HEK293 (cell line): Measurements from ENCODE around the gene TTC16.
A peak's percentile ranks its signal among the peaks of the same experiment; 100 is the strongest.

ENCODE experiments used
- CTCF ChIA-PET: fragments of 350-600 bp; formaldehyde crosslinking; extraction: SDS; loops from one replicate; lab custom pipeline; 2021; ENCODE audit warnings: antibody characterized with exemption; lab: Yijun Ruan, JAX
- POLR2A ChIA-PET: fragments of 300-600 bp; formaldehyde crosslinking; extraction: SDS; loops from one replicate; lab custom pipeline; 2020; ENCODE audit warnings: antibody characterized with exemption, inconsistent platforms; lab: Yijun Ruan, JAX
- H3K27ac ChIP-seq: fragments of 200-500 bp; sonication (Bioruptor generic); 2 replicates; pipeline ENCODE4 v1.5.1; 2014; ENCODE audit warnings: low read depth, low read length, control low read depth, inconsistent platforms; ENCODE audit errors: extremely low read depth
- H3K36me3 ChIP-seq, 2 experiments: fragments of 200-500 bp in 1 of 2; sonication (Bioruptor generic) in 1 of 2; 1 replicate in 1 of 2; 2 replicates in 1 of 2; pipeline ENCODE4 v1.5.1; 2014 to 2017; ENCODE audit warnings: inconsistent platforms in 2 of 2, low read length in 2 of 2; ENCODE audit not compliant: control insufficient read depth in 2 of 2, insufficient read depth in 1 of 2
- H3K4me1 ChIP-seq: fragments of 200-500 bp; sonication (Bioruptor generic); 2 replicates; pipeline ENCODE4 v1.5.1; 2014; ENCODE audit warnings: mild to moderate bottlenecking, low read length, inconsistent platforms; ENCODE audit not compliant: control insufficient read depth, insufficient read depth
- H3K4me3 ChIP-seq: 2 replicates; pipeline ENCODE4 v1.5.1; 2011; ENCODE audit warnings: low read depth, mild to moderate bottlenecking, control low read depth, low read length, moderate library complexity
- H3K9me3 ChIP-seq: fragments of 200-500 bp; sonication (Bioruptor generic); 2 replicates; pipeline ENCODE4 v1.5.1; 2014; ENCODE audit warnings: low read depth, low read length, inconsistent platforms; ENCODE audit not compliant: control insufficient read depth, insufficient read depth
- BCL11A ChIP-seq: fragments of 450-650 bp; formaldehyde crosslinking; IDR thresholded peaks from 2 replicates; pipeline ENCODE4 v1.5.1; 2016; ENCODE audit warnings: low read depth, missing biosample characterization, missing genetic modification characterization
- GLI4 ChIP-seq: fragments of 450-650 bp; formaldehyde crosslinking; IDR thresholded peaks from 2 replicates; pipeline ENCODE4 v1.5.1; 2016; ENCODE audit warnings: missing biosample characterization, missing genetic modification characterization
- INSM2 ChIP-seq: fragments of 450-650 bp; formaldehyde crosslinking; IDR thresholded peaks from 2 replicates; pipeline ENCODE4 v1.5.1; 2016; ENCODE audit warnings: missing biosample characterization, missing genetic modification characterization
- KLF16 ChIP-seq: fragments of 450-650 bp; formaldehyde crosslinking; IDR thresholded peaks from 2 replicates; pipeline ENCODE4 v1.5.1; 2017; ENCODE audit warnings: missing biosample characterization, missing genetic modification characterization
- KLF9 ChIP-seq: fragments of 450-650 bp; formaldehyde crosslinking; IDR thresholded peaks from 2 replicates; pipeline ENCODE4 v1.5.1; 2016; ENCODE audit warnings: missing biosample characterization, missing genetic modification characterization, low read depth
- WT1 ChIP-seq: fragments of 450-650 bp; formaldehyde crosslinking; IDR thresholded peaks from 2 replicates; pipeline ENCODE4 v1.5.1; 2016; ENCODE audit warnings: missing biosample characterization, missing genetic modification characterization
- ZFP69B ChIP-seq: fragments of 450-650 bp; formaldehyde crosslinking; IDR thresholded peaks from 2 replicates; pipeline ENCODE4 v1.5.1; 2016; ENCODE audit warnings: missing biosample characterization, missing genetic modification characterization
- ZIC2 ChIP-seq: fragments of 450-650 bp; formaldehyde crosslinking; IDR thresholded peaks from 2 replicates; pipeline ENCODE4 v1.5.1; 2016; ENCODE audit warnings: missing biosample characterization, missing genetic modification characterization
- ZNF174 ChIP-seq: fragments of 450-650 bp; formaldehyde crosslinking; IDR thresholded peaks from 2 replicates; pipeline ENCODE4 v1.5.0; 2017; ENCODE audit warnings: missing biosample characterization, mild to moderate bottlenecking, missing genetic modification characterization
- ZNF324 ChIP-seq: fragments of 450-650 bp; formaldehyde crosslinking; IDR thresholded peaks from 2 replicates; pipeline ENCODE4 v1.5.1; 2016; ENCODE audit warnings: missing biosample characterization, missing genetic modification characterization
- ZNF335 ChIP-seq: fragments of 450-650 bp; formaldehyde crosslinking; conservative IDR thresholded peaks from 2 replicates; pipeline ENCODE4 v1.5.1; 2016; ENCODE audit warnings: missing biosample characterization, missing genetic modification characterization
- ZNF362 ChIP-seq: fragments of 450-650 bp; formaldehyde crosslinking; IDR thresholded peaks from 2 replicates; pipeline ENCODE4 v1.5.1; 2016; ENCODE audit warnings: missing biosample characterization, missing genetic modification characterization
- ZNF37A ChIP-seq: fragments of 450-650 bp; IDR thresholded peaks from 2 replicates; pipeline ENCODE4 v1.5.1; 2018; ENCODE audit warnings: missing biosample characterization, missing genetic modification characterization
- ZNF398 ChIP-seq: fragments of 450-650 bp; formaldehyde crosslinking; IDR thresholded peaks from 2 replicates; pipeline ENCODE4 v1.5.1; 2017; ENCODE audit warnings: missing biosample characterization, missing genetic modification characterization
- ZNF624 ChIP-seq: fragments of 450-650 bp; formaldehyde crosslinking; IDR thresholded peaks from 2 replicates; pipeline ENCODE4 v1.5.1; 2017; ENCODE audit warnings: missing biosample characterization, missing genetic modification characterization
- ZNF629 ChIP-seq: fragments of 450-650 bp; formaldehyde crosslinking; IDR thresholded peaks from 2 replicates; pipeline ENCODE4 v1.5.1; 2017; ENCODE audit warnings: missing biosample characterization, missing genetic modification characterization
- ZNF639 ChIP-seq: fragments of 450-650 bp; formaldehyde crosslinking; IDR thresholded peaks from 2 replicates; pipeline ENCODE4 v1.5.1; 2016; ENCODE audit warnings: missing biosample characterization, missing genetic modification characterization
- ZSCAN30 ChIP-seq: fragments of 450-650 bp; IDR thresholded peaks from 2 replicates; pipeline ENCODE4 v1.5.1; 2018; ENCODE audit warnings: missing biosample characterization, mild to moderate bottlenecking, missing genetic modification characterization, moderate library complexity
- ZSCAN4 ChIP-seq: fragments of 450-650 bp; formaldehyde crosslinking; IDR thresholded peaks from 2 replicates; pipeline ENCODE4 v1.5.1; 2017; ENCODE audit warnings: missing biosample characterization, missing genetic modification characterization
- ZXDB ChIP-seq: fragments of 450-650 bp; formaldehyde crosslinking; IDR thresholded peaks from 2 replicates; pipeline ENCODE4 v1.5.1; 2016; ENCODE audit warnings: missing biosample characterization, missing genetic modification characterization
- TF ChIP-seq, protein P1 (sequence below): fragments of 450-650 bp; formaldehyde crosslinking; IDR thresholded peaks from 2 replicates; pipeline ENCODE4 v1.5.1; 2016; ENCODE audit warnings: missing biosample characterization, missing genetic modification characterization, low read depth
- TF ChIP-seq, protein P2 (sequence below): fragments of 450-650 bp; formaldehyde crosslinking; IDR thresholded peaks from 2 replicates; pipeline ENCODE4 v1.5.1; 2016; ENCODE audit warnings: missing biosample characterization, missing genetic modification characterization
- TF ChIP-seq, protein P3 (sequence below): fragments of 450-650 bp; formaldehyde crosslinking; IDR thresholded peaks from 2 replicates; pipeline ENCODE4 v1.5.1; 2016; ENCODE audit warnings: missing biosample characterization, missing genetic modification characterization

Gene TTC16

DNA sequence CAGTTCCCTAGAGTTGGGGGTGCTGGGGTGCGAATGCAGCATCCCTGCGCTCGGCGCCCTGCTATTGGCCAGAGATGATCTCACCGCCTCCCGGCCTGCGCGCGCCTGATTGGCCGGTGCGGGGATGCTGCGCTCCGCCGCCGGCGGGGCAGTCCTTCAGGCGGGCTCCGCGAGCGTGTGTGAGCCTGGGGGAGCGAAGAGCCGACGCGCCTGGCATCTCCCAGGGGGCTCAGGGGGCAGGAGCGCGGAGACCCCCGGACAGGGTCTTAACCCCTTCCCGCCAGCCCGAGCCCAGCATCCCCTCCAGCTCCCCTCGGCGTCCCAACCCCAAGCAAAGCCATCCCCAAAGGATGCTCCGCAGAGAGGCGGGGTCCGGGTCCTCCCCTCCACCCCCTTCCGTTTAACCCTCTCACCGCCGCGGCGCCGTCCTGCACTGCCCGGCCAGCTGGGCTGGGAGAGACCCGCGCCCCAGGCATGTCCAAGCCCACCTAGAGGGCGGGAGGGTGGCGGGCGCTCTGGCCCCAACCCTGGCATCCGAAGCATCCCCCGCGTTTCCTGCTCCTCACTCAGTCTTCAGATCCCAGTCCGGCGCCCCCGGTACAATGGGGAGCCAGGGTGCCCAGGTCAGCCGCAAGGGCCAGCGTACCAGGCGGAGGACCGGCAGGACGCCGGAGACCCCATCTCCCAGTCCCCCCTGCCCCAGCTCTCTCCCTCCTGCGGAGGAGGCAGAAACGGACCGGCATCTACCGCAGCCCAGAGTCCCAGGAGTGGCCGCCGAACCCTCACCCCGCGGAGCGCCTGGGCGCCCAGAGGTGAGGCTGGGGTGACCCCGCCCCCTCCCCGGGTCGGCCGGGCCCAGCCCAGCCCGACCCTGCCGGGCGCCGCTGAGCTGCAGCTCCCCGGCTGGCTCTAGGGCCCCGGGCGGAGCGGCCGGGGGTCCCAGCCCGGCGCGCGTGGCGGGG is 38.5 kb downstream of the TTC16 start:
- ChIA-PET CTCF (interaction anchor here (0.6 to 2.0 kb wide), 2 partner anchors 20 to 188 kb away, joined by 4 to 8 read pairs; partner anchors contain the start of gene TOR2A), POLR2A (interaction anchor here (1.1 kb wide), 1 partner anchor 17 kb away, joined by 5 read pairs; no protein-coding TSS in a partner anchor)
- Histone ChIP-seq H3K36me3 (no peaks in the 10 kb centered on the region), H3K4me1 (0 out of 2 replicates have a peak, but pooled peaks cover 2% of the 10 kb centered on the region), H3K27ac (no peak overlapping the region; the same call in 1 of the 2 replicates), H3K4me3 (peak overlapping the region; percentile 30), H3K9me3 (no peaks in the 10 kb centered on the region)
- TF ChIP-seq KLF9 (tag by site-specific recombination) (peak; percentile 79), ZNF639 (tag by site-specific recombination) (no peak), ZNF174 (tag by site-specific recombination) (no peak), KLF16 (tag by site-specific recombination) (peak; percentile 74; the same call in 1 of the 2 replicates), ZNF335 (tag by site-specific recombination) (peak; percentile 90), ZNF398 (tag by site-specific recombination) (0 out of 2 replicates have a peak, but pooled peaks have one; percentile 9), INSM2 (tag by site-specific recombination) (no peak), ZNF624 (tag by site-specific recombination) (no peak), ZSCAN4 (tag by site-specific recombination) (no peak), ZNF629 (tag by site-specific recombination) (peak; percentile 46; the same call in 1 of the 2 replicates), ZIC2 (no peak), BCL11A (tag by site-specific recombination) (peak; percentile 60; the same call in 1 of the 2 replicates), GLI4 (tag by site-specific recombination) (no peak), ZSCAN30 (tag by site-specific recombination) (no peak), ZFP69B (no peak), ZNF362 (no peak), ZXDB (tag by site-specific recombination) (0 out of 2 replicates have a peak, but pooled peaks have one; percentile 19), ZNF37A (tag by site-specific recombination) (no peak), WT1 (tag by site-specific recombination) (peak; percentile 51), ZNF324 (tag by site-specific recombination) (0 out of 2 replicates have a peak, but pooled peaks have one; percentile 32)
- TF ChIP-seq, protein P1, sequence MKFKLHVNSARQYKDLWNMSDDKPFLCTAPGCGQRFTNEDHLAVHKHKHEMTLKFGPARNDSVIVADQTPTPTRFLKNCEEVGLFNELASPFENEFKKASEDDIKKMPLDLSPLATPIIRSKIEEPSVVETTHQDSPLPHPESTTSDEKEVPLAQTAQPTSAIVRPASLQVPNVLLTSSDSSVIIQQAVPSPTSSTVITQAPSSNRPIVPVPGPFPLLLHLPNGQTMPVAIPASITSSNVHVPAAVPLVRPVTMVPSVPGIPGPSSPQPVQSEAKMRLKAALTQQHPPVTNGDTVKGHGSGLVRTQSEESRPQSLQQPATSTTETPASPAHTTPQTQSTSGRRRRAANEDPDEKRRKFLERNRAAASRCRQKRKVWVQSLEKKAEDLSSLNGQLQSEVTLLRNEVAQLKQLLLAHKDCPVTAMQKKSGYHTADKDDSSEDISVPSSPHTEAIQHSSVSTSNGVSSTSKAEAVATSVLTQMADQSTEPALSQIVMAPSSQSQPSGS (tag by site-specific recombination): 0 out of 2 replicates have a peak, but pooled peaks have one; percentile 39
- TF ChIP-seq, protein P2, sequence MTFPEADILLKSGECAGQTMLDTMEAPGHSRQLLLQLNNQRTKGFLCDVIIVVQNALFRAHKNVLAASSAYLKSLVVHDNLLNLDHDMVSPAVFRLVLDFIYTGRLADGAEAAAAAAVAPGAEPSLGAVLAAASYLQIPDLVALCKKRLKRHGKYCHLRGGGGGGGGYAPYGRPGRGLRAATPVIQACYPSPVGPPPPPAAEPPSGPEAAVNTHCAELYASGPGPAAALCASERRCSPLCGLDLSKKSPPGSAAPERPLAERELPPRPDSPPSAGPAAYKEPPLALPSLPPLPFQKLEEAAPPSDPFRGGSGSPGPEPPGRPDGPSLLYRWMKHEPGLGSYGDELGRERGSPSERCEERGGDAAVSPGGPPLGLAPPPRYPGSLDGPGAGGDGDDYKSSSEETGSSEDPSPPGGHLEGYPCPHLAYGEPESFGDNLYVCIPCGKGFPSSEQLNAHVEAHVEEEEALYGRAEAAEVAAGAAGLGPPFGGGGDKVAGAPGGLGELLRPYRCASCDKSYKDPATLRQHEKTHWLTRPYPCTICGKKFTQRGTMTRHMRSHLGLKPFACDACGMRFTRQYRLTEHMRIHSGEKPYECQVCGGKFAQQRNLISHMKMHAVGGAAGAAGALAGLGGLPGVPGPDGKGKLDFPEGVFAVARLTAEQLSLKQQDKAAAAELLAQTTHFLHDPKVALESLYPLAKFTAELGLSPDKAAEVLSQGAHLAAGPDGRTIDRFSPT (tag by site-specific recombination): peak; percentile 41; the same call in 1 of the 2 replicates
- TF ChIP-seq, protein P3, sequence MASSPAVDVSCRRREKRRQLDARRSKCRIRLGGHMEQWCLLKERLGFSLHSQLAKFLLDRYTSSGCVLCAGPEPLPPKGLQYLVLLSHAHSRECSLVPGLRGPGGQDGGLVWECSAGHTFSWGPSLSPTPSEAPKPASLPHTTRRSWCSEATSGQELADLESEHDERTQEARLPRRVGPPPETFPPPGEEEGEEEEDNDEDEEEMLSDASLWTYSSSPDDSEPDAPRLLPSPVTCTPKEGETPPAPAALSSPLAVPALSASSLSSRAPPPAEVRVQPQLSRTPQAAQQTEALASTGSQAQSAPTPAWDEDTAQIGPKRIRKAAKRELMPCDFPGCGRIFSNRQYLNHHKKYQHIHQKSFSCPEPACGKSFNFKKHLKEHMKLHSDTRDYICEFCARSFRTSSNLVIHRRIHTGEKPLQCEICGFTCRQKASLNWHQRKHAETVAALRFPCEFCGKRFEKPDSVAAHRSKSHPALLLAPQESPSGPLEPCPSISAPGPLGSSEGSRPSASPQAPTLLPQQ (tag by site-specific recombination): peak; percentile 56; the same call in 1 of the 2 replicates
